Breast epithelium (tissue), 3 donors: ENCODE measurements around the gene CBX5.

Experiments used
- POLR2AphosphoS5 ChIP-seq, 3 donors: sonication (generic); formaldehyde crosslinking; IDR thresholded peaks; one replicate each; pipeline ENCODE4 v1.6.1; 2017; ENCODE audit warnings: antibody characterized with exemption in 3 of 3
- TF ChIP-seq, protein P1 (sequence below), 3 donors: fragments of 450-650 bp; IDR thresholded peaks; one replicate each; pipeline ENCODE4 v1.5.1; 2016 to 2017; ENCODE audit warnings: antibody characterized with exemption in 3 of 3, mild to moderate bottlenecking in 3 of 3, moderate library complexity in 3 of 3

DNA sequence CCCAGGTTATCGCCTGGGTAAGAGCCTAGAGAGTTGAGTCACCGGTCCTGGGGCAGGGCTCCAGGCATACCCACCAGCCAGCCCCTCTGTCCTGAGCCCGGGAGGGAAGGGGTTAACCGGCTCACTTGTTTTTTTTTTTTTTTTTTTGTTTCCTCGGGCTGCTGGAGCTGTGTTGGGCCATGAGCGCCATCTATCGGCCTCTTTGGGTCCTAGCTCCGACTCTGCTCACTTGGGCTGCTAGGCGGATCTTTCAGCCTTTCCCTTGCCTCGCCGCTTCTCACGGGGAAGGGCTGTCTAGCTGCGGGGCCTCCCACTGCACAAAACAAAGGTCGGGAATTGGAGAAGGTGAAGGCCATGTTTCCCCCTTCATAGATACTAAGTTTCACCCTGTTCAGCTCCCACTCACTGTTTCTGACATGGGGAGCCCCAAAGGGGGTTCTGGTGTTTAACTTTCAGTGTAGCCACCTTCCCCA is 88.3 kb downstream of the CBX5 start:
- TF ChIP-seq, protein P1, sequence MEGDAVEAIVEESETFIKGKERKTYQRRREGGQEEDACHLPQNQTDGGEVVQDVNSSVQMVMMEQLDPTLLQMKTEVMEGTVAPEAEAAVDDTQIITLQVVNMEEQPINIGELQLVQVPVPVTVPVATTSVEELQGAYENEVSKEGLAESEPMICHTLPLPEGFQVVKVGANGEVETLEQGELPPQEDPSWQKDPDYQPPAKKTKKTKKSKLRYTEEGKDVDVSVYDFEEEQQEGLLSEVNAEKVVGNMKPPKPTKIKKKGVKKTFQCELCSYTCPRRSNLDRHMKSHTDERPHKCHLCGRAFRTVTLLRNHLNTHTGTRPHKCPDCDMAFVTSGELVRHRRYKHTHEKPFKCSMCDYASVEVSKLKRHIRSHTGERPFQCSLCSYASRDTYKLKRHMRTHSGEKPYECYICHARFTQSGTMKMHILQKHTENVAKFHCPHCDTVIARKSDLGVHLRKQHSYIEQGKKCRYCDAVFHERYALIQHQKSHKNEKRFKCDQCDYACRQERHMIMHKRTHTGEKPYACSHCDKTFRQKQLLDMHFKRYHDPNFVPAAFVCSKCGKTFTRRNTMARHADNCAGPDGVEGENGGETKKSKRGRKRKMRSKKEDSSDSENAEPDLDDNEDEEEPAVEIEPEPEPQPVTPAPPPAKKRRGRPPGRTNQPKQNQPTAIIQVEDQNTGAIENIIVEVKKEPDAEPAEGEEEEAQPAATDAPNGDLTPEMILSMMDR (IDR thresholded peaks at IDR 0.05): peak; percentile 37 to 87 (median 74)
- TF ChIP-seq POLR2AphosphoS5 (IDR thresholded peaks at IDR 0.05): peak in 1 of 3 donors; percentile 21
